Astrocyte (in vitro differentiated cells and primary cell): Measurements from ENCODE around the gene OTUD3. TPM values are rescaled to one million over a fixed set of nuclear protein-coding genes. Genes with fewer than 3 reads are reported as not detected.

ENCODE experiments used
- DNase-seq: peaks from one replicate; pipeline ENCODE4 v3.0.0-alpha.2; 2010; ENCODE audit warnings: low read depth
- FAIRE-seq: peaks from 2 replicates; lab custom pipeline; 2011; peaks lifted over from hg19 to GRCh38; lab: Jason Lieb, UNC
- H2AFZ ChIP-seq: 2 replicates; pipeline ENCODE4 v1.6.0; 2012; ENCODE audit warnings: low read depth, low read length, inconsistent platforms
- H3K27ac ChIP-seq: 2 replicates; pipeline ENCODE4 v1.5.1; 2011; ENCODE audit warnings: low read depth, low read length, inconsistent platforms
- H3K27me3 ChIP-seq: 2 replicates; pipeline ENCODE4 v1.6.0; 2011; ENCODE audit warnings: low read length, inconsistent platforms; ENCODE audit not compliant: insufficient read depth
- H3K36me3 ChIP-seq: 2 replicates; pipeline ENCODE4 v1.5.1; 2011; ENCODE audit warnings: low read length, inconsistent platforms; ENCODE audit not compliant: insufficient read depth
- H3K4me1 ChIP-seq: 2 replicates; pipeline ENCODE4 v1.5.1; 2011; ENCODE audit warnings: low read length, inconsistent platforms; ENCODE audit not compliant: insufficient read depth
- H3K4me2 ChIP-seq: 2 replicates; pipeline ENCODE4 v1.6.0; 2012; ENCODE audit warnings: low read length, inconsistent platforms
- H3K4me3 ChIP-seq: 2 replicates; pipeline ENCODE4 v1.5.1; 2011; ENCODE audit warnings: low read depth, mild to moderate bottlenecking, low read length, inconsistent platforms; ENCODE audit not compliant: insufficient read depth
- H3K79me2 ChIP-seq: 2 replicates; pipeline ENCODE4 v1.6.0; 2012; ENCODE audit warnings: mild to moderate bottlenecking, low read length, inconsistent platforms; ENCODE audit not compliant: insufficient read depth
- H3K9ac ChIP-seq: 2 replicates; pipeline ENCODE4 v1.6.0; 2012; ENCODE audit warnings: mild to moderate bottlenecking, low read length, inconsistent platforms
- H3K9me3 ChIP-seq: 2 replicates; pipeline ENCODE4 v1.5.1; 2012; ENCODE audit warnings: low read depth, mild to moderate bottlenecking, low read length, inconsistent platforms; ENCODE audit not compliant: insufficient read depth
- H4K20me1 ChIP-seq: 2 replicates; pipeline ENCODE4 v1.6.0; 2012; ENCODE audit warnings: low read length, inconsistent platforms; ENCODE audit not compliant: insufficient read depth
- H3K27ac Mint-ChIP-seq: one replicate; pipeline ENCODE4 v1.8.0; 2021; ENCODE audit warnings: mild to moderate bottlenecking, mixed read lengths; ENCODE audit not compliant: unreplicated experiment
- H3K27me3 Mint-ChIP-seq: one replicate; pipeline ENCODE4 v1.8.0; 2021; ENCODE audit warnings: low read depth, mixed read lengths; ENCODE audit not compliant: unreplicated experiment
- H3K36me3 Mint-ChIP-seq: one replicate; pipeline ENCODE4 v1.8.0; 2021; ENCODE audit warnings: low read depth, mixed read lengths; ENCODE audit not compliant: unreplicated experiment
- H3K4me1 Mint-ChIP-seq: one replicate; pipeline ENCODE4 v1.8.0; 2021; ENCODE audit warnings: low read depth, mixed read lengths; ENCODE audit not compliant: unreplicated experiment
- H3K4me3 Mint-ChIP-seq: one replicate; pipeline ENCODE4 v1.8.0; 2021; ENCODE audit warnings: mild to moderate bottlenecking, moderate library complexity, mixed read lengths; ENCODE audit not compliant: unreplicated experiment
- H3K9me3 Mint-ChIP-seq: one replicate; pipeline ENCODE4 v1.8.0; 2021; ENCODE audit warnings: mild to moderate bottlenecking, mixed read lengths; ENCODE audit not compliant: unreplicated experiment
- EZH2 ChIP-seq: IDR thresholded peaks from 2 replicates; pipeline ENCODE4 v1.6.1; 2012; ENCODE audit warnings: mild to moderate bottlenecking, low read length, inconsistent platforms; ENCODE audit not compliant: insufficient read depth
- total RNA-seq: library from RNA; stranded (reverse); gene quantifications from 2 replicates; pipeline ENCODE4 v1.2.1, GENCODE V29; 2021
- TF ChIP-seq, protein P1 (sequence below): IDR thresholded peaks from 2 replicates; pipeline ENCODE4 v1.5.1; 2011; ENCODE audit warnings: low read depth, mild to moderate bottlenecking, inconsistent platforms, low read length, moderate library complexity; ENCODE audit not compliant: insufficient read depth

OTUD3 gene
- total RNA-seq, 1 donor from 2014 or later: 10.6 TPM

DNA sequence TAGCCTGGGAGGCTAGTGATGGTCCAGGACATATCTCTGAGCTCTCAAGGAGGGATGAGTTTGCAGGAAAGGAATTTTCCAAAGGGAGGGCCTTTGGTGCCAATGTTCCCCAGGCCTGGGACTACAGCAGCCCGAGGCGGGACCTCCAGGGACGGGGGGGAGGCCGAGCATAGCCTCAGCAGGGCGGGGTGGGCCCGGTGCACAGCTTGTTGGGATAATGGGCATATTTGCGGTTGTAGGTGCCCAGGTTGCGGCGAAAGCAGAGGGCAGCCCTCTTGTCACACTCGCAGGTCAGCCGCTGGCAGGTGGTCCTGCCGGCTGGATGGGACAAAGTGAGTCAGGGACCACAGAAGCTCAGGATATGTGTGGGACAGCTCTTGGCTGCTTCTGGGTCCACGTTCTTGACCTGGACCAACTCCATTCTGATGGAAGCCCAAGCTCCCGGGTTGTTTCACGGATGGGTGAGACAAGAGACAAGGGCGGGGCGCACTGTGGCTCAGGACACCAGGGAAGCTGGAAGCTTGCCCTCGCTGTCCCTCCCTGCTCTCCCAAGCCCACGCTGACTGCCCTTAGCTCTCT lies 38.0 kb downstream of the OTUD3 start:
- Mint-ChIP-seq H3K36me3 (no peaks in the 10 kb centered on the region), H3K27me3 (peaks cover 21% of the 10 kb centered on the region), H3K4me1 (no peaks in the 10 kb centered on the region), H3K9me3 (no peaks in the 10 kb centered on the region), H3K27ac (no peak overlapping the region), H3K4me3 (no peak overlapping the region)
- no peaks in the 10 kb centered on the region for H3K79me2 ChIP-seq
- no peaks in the 10 kb centered on the region for H3K9me3 ChIP-seq
- H3K4me2 ChIP-seq: no peak overlapping the region
- no peak overlapping the region for H3K27ac ChIP-seq
- H3K36me3 ChIP-seq: no peaks in the 10 kb centered on the region
- H3K4me3 ChIP-seq: no peak overlapping the region
- H3K27me3 ChIP-seq: no peaks in the 10 kb centered on the region
- peaks cover 10% of the 10 kb centered on the region for H4K20me1 ChIP-seq
- no peaks in the 10 kb centered on the region for H3K4me1 ChIP-seq
- no peak for TF ChIP-seq EZH2
- TF ChIP-seq, protein P1, sequence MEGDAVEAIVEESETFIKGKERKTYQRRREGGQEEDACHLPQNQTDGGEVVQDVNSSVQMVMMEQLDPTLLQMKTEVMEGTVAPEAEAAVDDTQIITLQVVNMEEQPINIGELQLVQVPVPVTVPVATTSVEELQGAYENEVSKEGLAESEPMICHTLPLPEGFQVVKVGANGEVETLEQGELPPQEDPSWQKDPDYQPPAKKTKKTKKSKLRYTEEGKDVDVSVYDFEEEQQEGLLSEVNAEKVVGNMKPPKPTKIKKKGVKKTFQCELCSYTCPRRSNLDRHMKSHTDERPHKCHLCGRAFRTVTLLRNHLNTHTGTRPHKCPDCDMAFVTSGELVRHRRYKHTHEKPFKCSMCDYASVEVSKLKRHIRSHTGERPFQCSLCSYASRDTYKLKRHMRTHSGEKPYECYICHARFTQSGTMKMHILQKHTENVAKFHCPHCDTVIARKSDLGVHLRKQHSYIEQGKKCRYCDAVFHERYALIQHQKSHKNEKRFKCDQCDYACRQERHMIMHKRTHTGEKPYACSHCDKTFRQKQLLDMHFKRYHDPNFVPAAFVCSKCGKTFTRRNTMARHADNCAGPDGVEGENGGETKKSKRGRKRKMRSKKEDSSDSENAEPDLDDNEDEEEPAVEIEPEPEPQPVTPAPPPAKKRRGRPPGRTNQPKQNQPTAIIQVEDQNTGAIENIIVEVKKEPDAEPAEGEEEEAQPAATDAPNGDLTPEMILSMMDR: no peak
- no peak for DNase-seq
- no peak for FAIRE-seq
- H3K9ac ChIP-seq: no peak overlapping the region
- H2AFZ ChIP-seq: no peak overlapping the region

DNA sequence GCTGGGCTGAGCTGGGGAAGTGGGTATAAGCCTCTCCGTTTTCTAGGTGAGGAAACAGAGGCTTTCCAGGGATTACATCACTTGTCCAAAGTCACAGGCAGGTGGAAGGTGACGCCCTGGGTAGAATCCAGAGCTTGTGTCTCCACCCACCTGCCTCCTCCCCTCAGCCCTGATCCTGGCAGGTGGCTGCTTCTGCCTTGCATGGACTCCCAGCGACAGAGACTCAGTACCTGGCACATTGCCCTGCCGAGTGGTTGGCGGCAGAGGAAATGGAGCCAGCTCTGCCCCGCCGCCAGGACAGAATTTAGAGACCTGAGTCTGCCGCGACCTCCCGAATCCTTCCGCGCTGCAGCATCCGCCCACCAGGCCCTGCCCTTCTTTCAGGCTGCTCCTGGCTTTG lies 39.1 kb downstream of the OTUD3 start:
- Histone ChIP-seq H3K27ac (no peak overlapping the region), H3K27me3 (no peaks in the 10 kb centered on the region), H3K79me2 (no peaks in the 10 kb centered on the region), H3K36me3 (no peaks in the 10 kb centered on the region), H3K9ac (no peak overlapping the region), H3K4me1 (no peaks in the 10 kb centered on the region), H3K4me3 (no peak overlapping the region), H2AFZ (no peak overlapping the region), H4K20me1 (peaks cover 6% of the 10 kb centered on the region), H3K4me2 (no peak overlapping the region), H3K9me3 (no peaks in the 10 kb centered on the region)
- Mint-ChIP-seq H3K4me3 (no peak overlapping the region), H3K27ac (peak overlapping the region; percentile 18), H3K9me3 (no peaks in the 10 kb centered on the region), H3K36me3 (no peaks in the 10 kb centered on the region), H3K27me3 (peaks cover 21% of the 10 kb centered on the region), H3K4me1 (no peaks in the 10 kb centered on the region)
- no peak for TF ChIP-seq EZH2
- TF ChIP-seq, protein P1: no peak
- no peak for FAIRE-seq
- DNase-seq: no peak

DNA sequence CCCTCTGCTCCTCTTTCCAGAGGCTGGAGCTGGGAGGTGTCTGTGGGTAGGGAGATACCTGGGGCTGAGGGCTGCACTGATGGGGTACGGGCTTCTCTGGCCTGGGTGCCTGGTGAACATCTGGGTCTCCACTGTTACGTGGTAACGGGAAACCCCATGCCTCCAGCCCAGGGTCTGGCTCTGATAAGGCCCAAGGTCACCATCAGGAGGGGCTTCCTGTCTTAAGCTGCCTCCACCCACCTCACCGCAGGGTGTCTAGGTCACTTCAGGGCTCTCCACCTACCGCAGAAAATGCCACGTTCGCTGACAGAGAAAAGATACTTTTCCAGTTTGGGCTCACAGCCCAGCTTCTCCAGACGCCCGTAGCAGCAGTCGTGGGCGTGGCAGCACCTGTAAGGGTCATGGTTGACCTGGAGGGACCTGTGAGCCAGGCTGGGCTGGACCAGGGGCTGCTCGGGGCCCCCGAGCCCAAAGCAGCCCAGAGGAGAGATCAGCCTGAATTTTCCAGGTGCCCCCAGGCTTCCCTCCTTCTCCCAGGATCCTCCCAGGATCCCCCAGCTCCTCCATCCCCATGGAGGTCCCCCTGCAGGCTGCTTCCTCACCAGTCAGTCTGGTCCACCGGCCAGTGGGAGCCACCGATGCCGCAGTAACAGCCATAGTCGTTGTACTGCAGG lies 40.0 kb downstream of the OTUD3 start:
- H3K27ac ChIP-seq: no peak overlapping the region
- no peak overlapping the region for H3K4me2 ChIP-seq
- no peaks in the 10 kb centered on the region for H3K9me3 ChIP-seq
- TF ChIP-seq, protein P1: no peak
- TF ChIP-seq EZH2: no peak
- no peak overlapping the region for H3K4me3 ChIP-seq
- H3K79me2 ChIP-seq: no peaks in the 10 kb centered on the region
- no peak for FAIRE-seq
- no peaks in the 10 kb centered on the region for H3K4me1 ChIP-seq
- no peak overlapping the region for H3K27ac Mint-ChIP-seq
- H3K9me3 Mint-ChIP-seq: no peaks in the 10 kb centered on the region
- H4K20me1 ChIP-seq: no peaks in the 10 kb centered on the region
- H3K9ac ChIP-seq: no peak overlapping the region
- no peaks in the 10 kb centered on the region for H3K36me3 Mint-ChIP-seq
- no peak overlapping the region for H2AFZ ChIP-seq
- H3K4me1 Mint-ChIP-seq: peaks cover 3% of the 10 kb centered on the region
- no peak overlapping the region for H3K4me3 Mint-ChIP-seq
- DNase-seq: no peak
- no peaks in the 10 kb centered on the region for H3K27me3 ChIP-seq
- no peaks in the 10 kb centered on the region for H3K36me3 ChIP-seq
- peaks cover 21% of the 10 kb centered on the region for H3K27me3 Mint-ChIP-seq
